Osteoblast (primary cell): ENCODE data around the gene SLC6A19. TPM values are rescaled to one million over a fixed set of nuclear protein-coding genes. Genes with fewer than 3 reads are reported as not detected.

ENCODE experiments used
- DNase-seq: peaks from one replicate; pipeline ENCODE4 v3.0.0; 2011; ENCODE audit warnings: low spot score, mixed read lengths; ENCODE audit not compliant: insufficient read length; ENCODE audit errors: missing footprints
- H2AFZ ChIP-seq: 2 replicates; pipeline ENCODE4 v1.6.0; 2011; ENCODE audit warnings: mild to moderate bottlenecking, low read length
- H3K27ac ChIP-seq: 2 replicates; pipeline ENCODE4 v1.5.1; 2011; ENCODE audit warnings: mild to moderate bottlenecking, low read depth, low read length, moderate library complexity
- H3K27me3 ChIP-seq: 2 replicates; pipeline ENCODE4 v1.6.0; 2012; ENCODE audit warnings: mild to moderate bottlenecking, control low read depth, inconsistent platforms, low read length, moderate library complexity; ENCODE audit not compliant: insufficient read depth
- H3K36me3 ChIP-seq: 2 replicates; pipeline ENCODE4 v1.5.1; 2011; ENCODE audit warnings: mild to moderate bottlenecking, low read length, control low read depth, moderate library complexity; ENCODE audit not compliant: insufficient read depth
- H3K4me1 ChIP-seq: 2 replicates; pipeline ENCODE4 v1.5.1; 2011; ENCODE audit warnings: mild to moderate bottlenecking, low read length, control low read depth, moderate library complexity; ENCODE audit not compliant: insufficient read depth
- H3K4me2 ChIP-seq: 2 replicates; pipeline ENCODE4 v1.6.0; 2011; ENCODE audit warnings: mild to moderate bottlenecking, low read length; ENCODE audit not compliant: insufficient read depth
- H3K4me3 ChIP-seq: fragments of 200-600 bp; sonication (generic); 3 replicates; pipeline ENCODE4 v1.5.1; 2012; ENCODE audit warnings: mild to moderate bottlenecking, low read length, inconsistent platforms; ENCODE audit not compliant: insufficient read depth
- H3K79me2 ChIP-seq: 2 replicates; pipeline ENCODE4 v1.6.0; 2012; ENCODE audit warnings: mild to moderate bottlenecking, low read length, control low read depth, inconsistent platforms; ENCODE audit not compliant: insufficient read depth
- H3K9me3 ChIP-seq: 2 replicates; pipeline ENCODE4 v1.5.1; 2011; ENCODE audit warnings: low read depth, low read length, control low read depth
- H4K20me1 ChIP-seq: 2 replicates; pipeline ENCODE4 v1.6.0; 2012; ENCODE audit warnings: mild to moderate bottlenecking, low read length, control low read depth; ENCODE audit not compliant: insufficient read depth
- total RNA-seq: library from RNA; depleted of rRNA; stranded (reverse); fragments of >200 nt; gene quantifications from 2 replicates; pipeline ENCODE4 v1.2.3, GENCODE V29; 2012
- TF ChIP-seq, protein P1 (sequence below): IDR thresholded peaks from 2 replicates; pipeline ENCODE4 v1.5.1; 2011; ENCODE audit warnings: mild to moderate bottlenecking, low read depth, low read length, moderate library complexity; ENCODE audit errors: extremely low read depth

The SLC6A19 gene
- total RNA-seq, 1 donor, result not detected

- Histone ChIP-seq H3K9me3 (no peaks in the 10 kb centered on the region), H4K20me1 (no peaks in the 10 kb centered on the region), H3K27me3 (peaks cover 10% of the 10 kb centered on the region), H3K79me2 (no peaks in the 10 kb centered on the region), H3K27ac (no peak overlapping the region), H3K4me2 (no peak overlapping the region), H3K4me3 (no peak overlapping the region), H3K36me3 (no peaks in the 10 kb centered on the region), H3K4me1 (no peaks in the 10 kb centered on the region), H2AFZ (no peak overlapping the region)
- no peak for DNase-seq
- TF ChIP-seq, protein P1, sequence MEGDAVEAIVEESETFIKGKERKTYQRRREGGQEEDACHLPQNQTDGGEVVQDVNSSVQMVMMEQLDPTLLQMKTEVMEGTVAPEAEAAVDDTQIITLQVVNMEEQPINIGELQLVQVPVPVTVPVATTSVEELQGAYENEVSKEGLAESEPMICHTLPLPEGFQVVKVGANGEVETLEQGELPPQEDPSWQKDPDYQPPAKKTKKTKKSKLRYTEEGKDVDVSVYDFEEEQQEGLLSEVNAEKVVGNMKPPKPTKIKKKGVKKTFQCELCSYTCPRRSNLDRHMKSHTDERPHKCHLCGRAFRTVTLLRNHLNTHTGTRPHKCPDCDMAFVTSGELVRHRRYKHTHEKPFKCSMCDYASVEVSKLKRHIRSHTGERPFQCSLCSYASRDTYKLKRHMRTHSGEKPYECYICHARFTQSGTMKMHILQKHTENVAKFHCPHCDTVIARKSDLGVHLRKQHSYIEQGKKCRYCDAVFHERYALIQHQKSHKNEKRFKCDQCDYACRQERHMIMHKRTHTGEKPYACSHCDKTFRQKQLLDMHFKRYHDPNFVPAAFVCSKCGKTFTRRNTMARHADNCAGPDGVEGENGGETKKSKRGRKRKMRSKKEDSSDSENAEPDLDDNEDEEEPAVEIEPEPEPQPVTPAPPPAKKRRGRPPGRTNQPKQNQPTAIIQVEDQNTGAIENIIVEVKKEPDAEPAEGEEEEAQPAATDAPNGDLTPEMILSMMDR, result no peak
Observed at GRCh38 chr5:1229822-1230221, 28.4 kb downstream of the SLC6A19 start.

- Histone ChIP-seq H2AFZ (no peak overlapping the region), H3K4me1 (no peaks in the 10 kb centered on the region), H3K4me2 (no peak overlapping the region), H3K27me3 (peaks cover 10% of the 10 kb centered on the region), H3K36me3 (no peaks in the 10 kb centered on the region), H3K79me2 (no peaks in the 10 kb centered on the region), H3K4me3 (no peak overlapping the region), H3K27ac (no peak overlapping the region), H4K20me1 (no peaks in the 10 kb centered on the region), H3K9me3 (no peaks in the 10 kb centered on the region)
- no peak for DNase-seq
- TF ChIP-seq, protein P1, result no peak
Observed at GRCh38 chr5:1230551-1230950, 29.2 kb downstream of the SLC6A19 start.

DNA sequence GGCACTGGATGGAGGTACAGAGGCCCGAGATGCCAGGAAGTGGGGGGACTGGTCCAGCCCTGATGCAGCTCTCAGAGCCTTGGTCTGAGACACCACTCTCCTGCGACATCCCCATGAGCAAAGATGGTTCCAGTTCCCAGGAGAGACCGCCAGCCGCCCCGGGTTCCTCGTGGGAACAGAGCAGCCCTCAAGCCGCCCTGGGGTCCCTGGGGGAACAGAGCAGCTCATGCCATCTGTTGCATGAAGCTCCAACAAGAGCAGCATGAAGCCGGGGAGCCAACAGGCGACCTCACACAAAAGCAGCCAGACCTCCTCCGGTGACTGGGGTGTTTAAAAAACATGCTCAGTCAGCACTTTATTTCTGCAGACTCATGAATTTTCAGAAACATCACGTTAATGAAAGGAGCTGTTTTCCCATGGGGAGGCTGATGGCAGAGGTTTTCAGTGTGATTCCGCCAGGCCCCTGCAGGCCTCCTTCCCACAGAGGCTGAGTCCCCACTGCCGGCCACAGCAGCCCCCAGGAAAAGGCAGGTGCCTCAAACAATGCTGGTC, 30.0 kb downstream of the SLC6A19 start:
- Histone ChIP-seq H3K27me3 (peaks cover 10% of the 10 kb centered on the region), H3K4me1 (no peaks in the 10 kb centered on the region), H2AFZ (no peak overlapping the region), H3K36me3 (no peaks in the 10 kb centered on the region), H3K79me2 (no peaks in the 10 kb centered on the region), H3K4me2 (no peak overlapping the region), H3K27ac (no peak overlapping the region), H3K4me3 (no peak overlapping the region), H3K9me3 (no peaks in the 10 kb centered on the region), H4K20me1 (no peaks in the 10 kb centered on the region)
- TF ChIP-seq, protein P1, result no peak
- DNase-seq, result no peak

DNA sequence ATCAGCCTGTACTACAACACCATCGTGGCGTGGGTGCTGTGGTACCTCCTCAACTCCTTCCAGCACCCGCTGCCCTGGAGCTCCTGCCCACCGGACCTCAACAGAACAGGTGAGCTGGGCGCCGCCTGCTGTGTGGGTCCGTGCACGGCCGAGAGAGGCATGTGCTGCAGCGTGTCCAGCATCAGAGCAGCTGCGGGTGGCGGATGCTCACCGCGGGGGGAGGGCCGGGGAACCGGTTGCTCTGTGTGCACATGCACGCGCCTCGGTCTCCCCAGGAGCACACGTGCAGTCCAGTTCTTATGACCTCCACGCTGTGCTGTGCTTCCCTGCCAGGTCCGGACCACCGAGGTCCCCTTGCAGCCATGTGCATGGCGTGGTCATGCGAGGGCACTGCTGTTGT, 31.4 kb downstream of the SLC6A19 start:
- H3K4me2 ChIP-seq, result no peak overlapping the region
- peaks cover 10% of the 10 kb centered on the region for H3K27me3 ChIP-seq
- no peaks in the 10 kb centered on the region for H4K20me1 ChIP-seq
- H3K4me1 ChIP-seq, result no peaks in the 10 kb centered on the region
- H3K27ac ChIP-seq, result no peak overlapping the region
- H3K79me2 ChIP-seq, result no peaks in the 10 kb centered on the region
- no peak overlapping the region for H2AFZ ChIP-seq
- H3K9me3 ChIP-seq, result no peaks in the 10 kb centered on the region
- no peaks in the 10 kb centered on the region for H3K36me3 ChIP-seq
- TF ChIP-seq, protein P1, result no peak
- no peak for DNase-seq
- no peak overlapping the region for H3K4me3 ChIP-seq
